ENCODE measurements around the gene ESCO1. TPM values are rescaled to one million over a fixed set of nuclear protein-coding genes. Genes with fewer than 3 reads are reported as not detected.

The ESCO1 gene
- total and polyA plus RNA-seq, 2 experiments from 2014 or later = 50.4 to 56.8 TPM

DNA sequence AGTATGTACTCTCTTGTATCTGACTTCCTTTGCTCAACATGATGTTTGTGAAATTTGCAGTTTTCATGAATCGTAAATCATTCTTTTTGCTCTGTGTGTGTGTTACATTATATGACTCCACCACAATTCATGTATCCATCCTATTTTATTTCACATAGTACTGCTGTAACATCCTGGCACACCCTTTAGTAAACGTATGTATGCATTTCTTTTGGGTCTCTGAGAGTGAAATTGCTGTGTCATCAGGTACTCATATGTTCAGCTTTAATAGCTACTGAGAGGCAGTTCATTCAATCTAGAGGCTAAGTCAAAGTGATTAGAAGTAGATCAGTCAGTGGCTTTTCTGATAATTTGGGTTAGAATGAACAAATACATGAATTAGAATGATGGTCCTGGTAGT lies 118.8 kb downstream of the ESCO1 start:
- H3K36me3 Mint-ChIP-seq (ENCODE audit: low read depth) = no peaks in the 10 kb centered on the region
- Histone ChIP-seq H3K36me3 (ENCODE audit: insufficient read depth) (no peaks in the 10 kb centered on the region), H3K4me1 (ENCODE audit: insufficient read depth) (peaks cover 10% of the 10 kb centered on the region)

DNA sequence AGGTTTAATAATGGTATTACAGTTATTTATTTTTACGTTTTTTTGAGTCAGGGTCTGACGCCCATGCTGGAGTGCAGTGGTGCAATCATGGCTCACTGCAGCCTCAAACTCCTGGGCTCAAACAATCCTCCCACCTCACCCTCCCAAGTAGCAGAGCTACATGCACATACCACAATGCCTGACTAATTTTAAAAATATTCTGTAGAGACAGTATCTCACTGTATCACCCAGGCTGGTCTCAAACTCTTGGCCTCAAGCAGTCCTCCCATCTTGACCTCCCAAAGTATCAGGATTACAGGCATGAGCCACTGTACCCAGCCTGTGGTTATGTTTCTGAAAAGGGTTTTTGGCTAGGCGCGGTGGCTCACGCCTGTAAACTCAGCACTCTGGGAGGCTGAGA lies 120.8 kb downstream of the ESCO1 start:
- Histone ChIP-seq H3K27ac (ENCODE audit: low read depth) (no peak overlapping the region), H3K4me1 (ENCODE audit: insufficient read depth) (no peaks in the 10 kb centered on the region), H3K36me3 (ENCODE audit: insufficient read depth) (no peaks in the 10 kb centered on the region), H3F3A (replicated peaks; ENCODE audit: low read depth) (no peaks in the 10 kb centered on the region), H3K9me2 (ENCODE audit: insufficient read depth) (no peaks in the 10 kb centered on the region), H3K4me3 (no peak overlapping the region), H4K20me1 (replicated peaks; ENCODE audit: insufficient read depth) (no peaks in the 10 kb centered on the region), H2AFZ (no peak overlapping the region), H3K79me2 (replicated peaks; ENCODE audit: insufficient read depth) (no peaks in the 10 kb centered on the region), H3K27me3 (ENCODE audit: insufficient read depth) (no peaks in the 10 kb centered on the region), H3K4me2 (no peak overlapping the region)
- no peaks in the 10 kb centered on the region for H3K36me3 Mint-ChIP-seq (ENCODE audit: low read depth)
- DNase-seq (ENCODE audit: low spot score) (no peak), ATAC-seq (no peak)
- H3K4me3 Mint-ChIP-seq = no peak overlapping the region
- H3K4me1 Mint-ChIP-seq = peaks cover 5% of the 10 kb centered on the region; the same call in 2 of the 3 replicates
- no peak overlapping the region for H3K27ac Mint-ChIP-seq
- H3K27me3 Mint-ChIP-seq (ENCODE audit: insufficient read depth, low read depth, poor library complexity) = peaks cover 2% of the 10 kb centered on the region
- TF ChIP-seq, protein P1, sequence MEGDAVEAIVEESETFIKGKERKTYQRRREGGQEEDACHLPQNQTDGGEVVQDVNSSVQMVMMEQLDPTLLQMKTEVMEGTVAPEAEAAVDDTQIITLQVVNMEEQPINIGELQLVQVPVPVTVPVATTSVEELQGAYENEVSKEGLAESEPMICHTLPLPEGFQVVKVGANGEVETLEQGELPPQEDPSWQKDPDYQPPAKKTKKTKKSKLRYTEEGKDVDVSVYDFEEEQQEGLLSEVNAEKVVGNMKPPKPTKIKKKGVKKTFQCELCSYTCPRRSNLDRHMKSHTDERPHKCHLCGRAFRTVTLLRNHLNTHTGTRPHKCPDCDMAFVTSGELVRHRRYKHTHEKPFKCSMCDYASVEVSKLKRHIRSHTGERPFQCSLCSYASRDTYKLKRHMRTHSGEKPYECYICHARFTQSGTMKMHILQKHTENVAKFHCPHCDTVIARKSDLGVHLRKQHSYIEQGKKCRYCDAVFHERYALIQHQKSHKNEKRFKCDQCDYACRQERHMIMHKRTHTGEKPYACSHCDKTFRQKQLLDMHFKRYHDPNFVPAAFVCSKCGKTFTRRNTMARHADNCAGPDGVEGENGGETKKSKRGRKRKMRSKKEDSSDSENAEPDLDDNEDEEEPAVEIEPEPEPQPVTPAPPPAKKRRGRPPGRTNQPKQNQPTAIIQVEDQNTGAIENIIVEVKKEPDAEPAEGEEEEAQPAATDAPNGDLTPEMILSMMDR (conservative IDR thresholded peaks at IDR 0.05; ENCODE audit: low read depth in 2 of 2) = no peak
- TF ChIP-seq POLR2AphosphoS5 (IDR thresholded peaks at IDR 0.05; ENCODE audit: low read depth) = no peak
- TF ChIP-seq, protein P2, sequence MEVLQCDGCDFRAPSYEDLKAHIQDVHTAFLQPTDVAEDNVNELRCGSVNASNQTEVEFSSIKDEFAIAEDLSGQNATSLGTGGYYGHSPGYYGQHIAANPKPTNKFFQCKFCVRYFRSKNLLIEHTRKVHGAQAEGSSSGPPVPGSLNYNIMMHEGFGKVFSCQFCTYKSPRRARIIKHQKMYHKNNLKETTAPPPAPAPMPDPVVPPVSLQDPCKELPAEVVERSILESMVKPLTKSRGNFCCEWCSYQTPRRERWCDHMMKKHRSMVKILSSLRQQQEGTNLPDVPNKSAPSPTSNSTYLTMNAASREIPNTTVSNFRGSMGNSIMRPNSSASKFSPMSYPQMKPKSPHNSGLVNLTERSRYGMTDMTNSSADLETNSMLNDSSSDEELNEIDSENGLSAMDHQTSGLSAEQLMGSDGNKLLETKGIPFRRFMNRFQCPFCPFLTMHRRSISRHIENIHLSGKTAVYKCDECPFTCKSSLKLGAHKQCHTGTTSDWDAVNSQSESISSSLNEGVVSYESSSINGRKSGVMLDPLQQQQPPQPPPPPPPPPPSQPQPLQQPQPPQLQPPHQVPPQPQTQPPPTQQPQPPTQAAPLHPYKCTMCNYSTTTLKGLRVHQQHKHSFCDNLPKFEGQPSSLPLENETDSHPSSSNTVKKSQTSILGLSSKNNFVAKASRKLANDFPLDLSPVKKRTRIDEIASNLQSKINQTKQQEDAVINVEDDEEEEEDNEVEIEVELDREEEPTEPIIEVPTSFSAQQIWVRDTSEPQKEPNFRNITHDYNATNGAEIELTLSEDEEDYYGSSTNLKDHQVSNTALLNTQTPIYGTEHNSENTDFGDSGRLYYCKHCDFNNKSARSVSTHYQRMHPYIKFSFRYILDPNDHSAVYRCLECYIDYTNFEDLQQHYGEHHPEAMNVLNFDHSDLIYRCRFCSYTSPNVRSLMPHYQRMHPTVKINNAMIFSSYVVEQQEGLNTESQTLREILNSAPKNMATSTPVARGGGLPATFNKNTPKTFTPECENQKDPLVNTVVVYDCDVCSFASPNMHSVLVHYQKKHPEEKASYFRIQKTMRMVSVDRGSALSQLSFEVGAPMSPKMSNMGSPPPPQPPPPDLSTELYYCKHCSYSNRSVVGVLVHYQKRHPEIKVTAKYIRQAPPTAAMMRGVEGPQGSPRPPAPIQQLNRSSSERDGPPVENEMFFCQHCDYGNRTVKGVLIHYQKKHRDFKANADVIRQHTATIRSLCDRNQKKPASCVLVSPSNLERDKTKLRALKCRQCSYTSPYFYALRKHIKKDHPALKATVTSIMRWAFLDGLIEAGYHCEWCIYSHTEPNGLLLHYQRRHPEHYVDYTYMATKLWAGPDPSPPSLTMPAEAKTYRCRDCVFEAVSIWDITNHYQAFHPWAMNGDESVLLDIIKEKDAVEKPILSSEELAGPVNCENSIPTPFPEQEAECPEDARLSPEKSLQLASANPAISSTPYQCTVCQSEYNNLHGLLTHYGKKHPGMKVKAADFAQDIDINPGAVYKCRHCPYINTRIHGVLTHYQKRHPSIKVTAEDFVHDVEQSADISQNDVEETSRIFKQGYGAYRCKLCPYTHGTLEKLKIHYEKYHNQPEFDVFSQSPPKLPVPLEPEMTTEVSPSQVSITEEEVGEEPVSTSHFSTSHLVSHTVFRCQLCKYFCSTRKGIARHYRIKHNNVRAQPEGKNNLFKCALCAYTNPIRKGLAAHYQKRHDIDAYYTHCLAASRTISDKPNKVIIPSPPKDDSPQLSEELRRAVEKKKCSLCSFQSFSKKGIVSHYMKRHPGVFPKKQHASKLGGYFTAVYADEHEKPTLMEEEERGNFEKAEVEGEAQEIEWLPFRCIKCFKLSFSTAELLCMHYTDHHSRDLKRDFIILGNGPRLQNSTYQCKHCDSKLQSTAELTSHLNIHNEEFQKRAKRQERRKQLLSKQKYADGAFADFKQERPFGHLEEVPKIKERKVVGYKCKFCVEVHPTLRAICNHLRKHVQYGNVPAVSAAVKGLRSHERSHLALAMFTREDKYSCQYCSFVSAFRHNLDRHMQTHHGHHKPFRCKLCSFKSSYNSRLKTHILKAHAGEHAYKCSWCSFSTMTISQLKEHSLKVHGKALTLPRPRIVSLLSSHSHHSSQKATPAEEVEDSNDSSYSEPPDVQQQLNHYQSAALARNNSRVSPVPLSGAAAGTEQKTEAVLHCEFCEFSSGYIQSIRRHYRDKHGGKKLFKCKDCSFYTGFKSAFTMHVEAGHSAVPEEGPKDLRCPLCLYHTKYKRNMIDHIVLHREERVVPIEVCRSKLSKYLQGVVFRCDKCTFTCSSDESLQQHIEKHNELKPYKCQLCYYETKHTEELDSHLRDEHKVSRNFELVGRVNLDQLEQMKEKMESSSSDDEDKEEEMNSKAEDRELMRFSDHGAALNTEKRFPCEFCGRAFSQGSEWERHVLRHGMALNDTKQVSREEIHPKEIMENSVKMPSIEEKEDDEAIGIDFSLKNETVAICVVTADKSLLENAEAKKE (CRISPR knock-in tag; IDR thresholded peaks at IDR 0.05) = no peak
- peaks cover 2% of the 10 kb centered on the region; the same call in 2 of the 3 replicates for H3K9me3 Mint-ChIP-seq

More for the DNA sequence above, 118.8 kb downstream of the ESCO1 start:
- Histone ChIP-seq H3F3A (replicated peaks; ENCODE audit: low read depth) (no peaks in the 10 kb centered on the region), H3K27me3 (ENCODE audit: insufficient read depth) (no peaks in the 10 kb centered on the region), H3K9me2 (ENCODE audit: insufficient read depth) (no peaks in the 10 kb centered on the region), H3K4me2 (no peak overlapping the region), H3K4me3 (no peak overlapping the region), H2AFZ (0 out of 2 replicates have a peak overlapping the region, but pooled peaks have one; percentile 20), H4K20me1 (replicated peaks; ENCODE audit: insufficient read depth) (no peaks in the 10 kb centered on the region), H3K27ac (ENCODE audit: low read depth) (no peak overlapping the region), H3K79me2 (replicated peaks; ENCODE audit: insufficient read depth) (no peaks in the 10 kb centered on the region)
- Mint-ChIP-seq H3K9me3 (no peaks in the 10 kb centered on the region; the same call in 2 of the 3 replicates), H3K27me3 (ENCODE audit: insufficient read depth, low read depth, poor library complexity) (peaks cover 2% of the 10 kb centered on the region), H3K4me3 (no peak overlapping the region), H3K4me1 (peaks cover 15% of the 10 kb centered on the region), H3K27ac (peak overlapping the region; percentile 26; the same call in 1 of the 2 replicates)
- DNase-seq (ENCODE audit: low spot score) (no peak), ATAC-seq (no peak)
- TF ChIP-seq ZNF114 (CRISPR knock-in tag; IDR thresholded peaks at IDR 0.05) (no peak), CREB1 (CRISPR knock-in tag; IDR thresholded peaks at IDR 0.05; ENCODE audit: low read depth) (no peak), POLR2AphosphoS5 (IDR thresholded peaks at IDR 0.05; ENCODE audit: low read depth) (no peak)

Data from GM23338 (cell line).